Keratinocyte (primary cell): ENCODE measurements around the gene STXBP3.

Experiments
- CTCF ChIP-seq, 3 experiments: IDR thresholded peaks in 1 of 3; conservative IDR thresholded peaks in 1 of 3; optimal IDR thresholded peaks in 1 of 3; 2 replicates in 2 of 3; 3 replicates in 1 of 3; pipeline versions ENCODE3 to v1.5.1; 2011; ENCODE audit warnings: low read length in 3 of 3, mild to moderate bottlenecking in 3 of 3, moderate library complexity in 2 of 3, control low read depth in 1 of 3, inconsistent platforms in 1 of 3; ENCODE audit not compliant: insufficient read depth in 2 of 3; ENCODE audit errors: extremely low read depth in 1 of 3
- EZH2 ChIP-seq: IDR thresholded peaks from one replicate; pipeline ENCODE4 v1.6.1; 2012; ENCODE audit warnings: inconsistent platforms, mild to moderate bottlenecking, low read length, moderate library complexity

GRCh38 chr1:108830119-108831008 lies 83.9 kb downstream of the STXBP3 start:
- TF ChIP-seq EZH2 (no peak), CTCF (optimal IDR thresholded peaks at IDR 0.05 in 1 of 3, IDR thresholded peaks at IDR 0.05 in 1 of 3, conservative IDR thresholded peaks at IDR 0.05 in 1 of 3; ENCODE audit: extremely low read depth in 1 of 3, insufficient read depth in 2 of 3, low read length in 3 of 3) (peak in 1 of 3 experiments; percentile 3)
